ENCODE data around the gene UNC79.

The UNC79 gene

GRCh38 chr14:93733231-93733630 is 302.5 kb downstream of the UNC79 start:
- no peak for DNase-seq

GRCh38 chr14:93733631-93734030 is 302.9 kb downstream of the UNC79 start:
- DNase-seq, result no peak

- no peak for DNase-seq
Observed at GRCh38 chr14:93734086-93734822, 303.5 kb downstream of the UNC79 start.

GRCh38 chr14:93735206-93735605 is 304.5 kb downstream of the UNC79 start:
- DNase-seq, result no peak

GRCh38 chr14:93736378-93737014 is 305.8 kb downstream of the UNC79 start:
- no peak for DNase-seq

GRCh38 chr14:93737634-93738033 is 306.9 kb downstream of the UNC79 start:
- no peak for DNase-seq

GRCh38 chr14:93741556-93742230 is 311.0 kb downstream of the UNC79 start:
- no peak for DNase-seq

- DNase-seq, result no peak
Observed at GRCh38 chr14:93742761-93743160, 312.0 kb downstream of the UNC79 start.

GRCh38 chr14:93743270-93744060 is 312.7 kb downstream of the UNC79 start:
- no peak for DNase-seq

- DNase-seq, result no peak
Observed at GRCh38 chr14:93744176-93744575, 313.4 kb downstream of the UNC79 start.

GRCh38 chr14:93744876-93745275 is 314.1 kb downstream of the UNC79 start:
- DNase-seq, result no peak

- DNase-seq, result no peak
Observed at GRCh38 chr14:93745603-93746273, 315.0 kb downstream of the UNC79 start.

- DNase-seq, result no peak
Observed at GRCh38 chr14:93747102-93747501, 316.4 kb downstream of the UNC79 start.

GRCh38 chr14:93747560-93747959 is 316.8 kb downstream of the UNC79 start:
- DNase-seq, result no peak

- no peak for DNase-seq
Observed at GRCh38 chr14:93748208-93749075, 317.7 kb downstream of the UNC79 start.

- DNase-seq, result no peak
Observed at GRCh38 chr14:93749076-93749420, 318.3 kb downstream of the UNC79 start.

GRCh38 chr14:93751946-93752655 is 321.4 kb downstream of the UNC79 start:
- DNase-seq, result no peak

GRCh38 chr14:93752980-93753561 is 322.3 kb downstream of the UNC79 start:
- no peak for DNase-seq

GRCh38 chr14:93753647-93754046 is 322.9 kb downstream of the UNC79 start:
- DNase-seq, result no peak

GRCh38 chr14:93757206-93757605 is 326.5 kb downstream of the UNC79 start:
- DNase-seq, result no peak

Measured in NCI-H2107 (cell line).